NCI-H345 treated with DMSO at 0.1 percent for 48 hours (cell line): ENCODE results near the gene ING3.

ENCODE experiments used
- DNase-seq: peaks from one replicate; lab custom pipeline; 2025; ENCODE audit not compliant: unreplicated experiment; lab: John Stamatoyannopoulos, UW

The ING3 gene

DNA sequence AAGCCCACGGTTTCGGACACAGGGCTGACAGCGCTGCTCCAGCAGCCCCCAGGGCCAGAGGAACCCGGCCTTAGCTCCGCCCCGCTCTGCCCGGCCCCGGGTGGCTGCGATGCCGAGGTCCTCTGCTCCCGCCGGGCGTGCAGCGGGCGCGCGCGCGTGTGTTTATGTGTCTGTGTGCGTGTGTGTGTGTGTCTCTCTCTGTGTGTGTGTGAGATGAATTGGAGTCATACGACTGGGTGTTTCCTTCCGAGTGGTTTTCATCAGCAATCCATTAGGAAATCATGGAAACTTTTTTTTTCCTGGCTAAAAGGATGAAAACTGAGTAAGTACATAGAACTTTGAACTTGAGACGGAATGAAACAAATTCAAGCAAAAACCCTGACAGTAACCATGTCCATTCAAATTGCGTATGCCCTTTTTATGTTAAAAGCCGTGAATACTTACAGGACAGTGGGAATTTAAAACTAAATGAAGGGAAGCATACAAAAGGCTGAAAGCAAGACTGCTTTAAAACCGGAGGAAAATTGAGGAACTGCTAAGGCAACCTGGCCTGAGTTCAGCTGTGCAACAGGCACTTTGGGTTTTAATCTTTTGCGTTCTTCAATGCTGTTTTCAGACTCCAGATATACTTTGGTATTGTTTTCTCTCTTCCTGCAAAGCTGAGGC lies 38.1 kb downstream of the ING3 start, which contains the start of gene CPED1:
Gene CPED1, plus strand, starts transcription at position 121 of the 666 bp plus-strand sequence. CDS start 911 bp downstream, outside the sequence.
- peak; percentile 40 for DNase-seq

DNA sequence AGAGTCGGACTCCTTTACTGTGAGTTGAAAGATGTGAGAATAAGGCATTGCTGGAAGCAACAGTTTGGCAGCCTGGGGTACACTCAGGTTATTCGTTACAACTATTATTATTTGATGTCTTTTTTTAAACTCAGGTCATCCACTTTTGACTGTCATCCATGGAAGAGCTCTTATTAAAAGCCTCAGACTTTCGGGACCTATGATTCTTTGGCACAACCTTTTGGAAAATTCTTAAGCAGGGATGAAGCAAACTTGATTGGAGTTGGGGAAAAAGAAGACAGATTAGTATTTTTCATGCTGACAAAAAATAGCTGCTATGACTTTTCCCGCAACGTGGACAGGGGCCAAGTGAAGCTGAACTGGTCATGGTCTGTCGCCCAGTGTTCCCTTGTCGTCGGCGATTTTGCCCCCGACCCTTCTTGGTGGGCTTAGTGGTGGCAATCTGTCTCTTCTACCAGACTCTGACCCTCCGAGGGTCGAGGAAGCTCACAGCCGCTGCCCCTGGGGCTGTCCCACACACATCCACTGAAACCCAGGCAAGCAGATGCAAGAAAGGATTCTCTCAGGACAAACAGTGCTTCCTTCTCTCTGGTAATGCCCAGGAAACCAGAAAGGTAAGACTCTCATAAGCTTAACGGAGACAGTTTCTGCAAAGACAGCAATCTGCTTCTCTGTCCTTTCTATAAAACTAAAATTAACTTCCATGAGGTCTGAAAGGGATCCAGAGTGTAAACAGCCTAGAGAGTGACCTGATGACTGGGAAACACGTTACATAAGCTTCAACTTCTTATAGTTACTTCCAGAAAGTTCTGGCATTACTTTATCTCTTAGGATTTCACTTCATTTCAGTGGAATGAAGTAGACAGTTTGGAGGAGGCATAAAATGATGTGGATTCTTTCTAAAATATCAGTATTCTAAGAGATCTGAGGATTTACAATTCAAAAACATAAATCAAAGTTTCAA lies 39.0 kb downstream of the ING3 start:
- DNase-seq = no peak

DNA sequence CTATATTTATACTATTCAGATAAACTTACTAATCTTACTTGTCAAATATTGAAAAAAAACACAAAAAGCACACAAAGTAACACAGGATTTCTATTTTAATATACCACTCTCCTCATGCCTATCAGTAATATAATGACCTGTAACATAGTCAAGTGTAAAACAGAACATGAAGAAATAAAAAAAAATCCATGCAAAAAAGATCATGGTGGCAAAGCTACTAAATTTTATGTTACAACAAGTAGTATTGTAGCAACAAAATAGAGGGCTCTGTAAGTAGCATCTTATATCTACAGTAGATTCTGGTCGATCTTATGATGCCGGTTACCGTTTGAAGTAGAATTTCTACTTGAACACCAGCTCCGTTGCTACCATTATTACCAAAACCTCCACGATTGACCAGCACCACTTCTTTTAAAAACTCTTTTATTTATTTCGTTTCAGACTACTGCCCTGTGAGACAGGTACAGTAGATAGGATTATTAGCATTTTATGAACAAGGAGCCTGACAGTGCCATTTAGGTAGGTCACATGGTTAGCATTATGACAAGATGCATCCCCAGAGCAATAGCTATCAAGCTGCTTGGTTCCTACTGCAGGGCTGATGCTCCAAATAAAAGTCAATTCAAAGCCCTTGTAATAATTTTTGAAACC lies 40.0 kb downstream of the ING3 start:
- no peak for DNase-seq

DNA sequence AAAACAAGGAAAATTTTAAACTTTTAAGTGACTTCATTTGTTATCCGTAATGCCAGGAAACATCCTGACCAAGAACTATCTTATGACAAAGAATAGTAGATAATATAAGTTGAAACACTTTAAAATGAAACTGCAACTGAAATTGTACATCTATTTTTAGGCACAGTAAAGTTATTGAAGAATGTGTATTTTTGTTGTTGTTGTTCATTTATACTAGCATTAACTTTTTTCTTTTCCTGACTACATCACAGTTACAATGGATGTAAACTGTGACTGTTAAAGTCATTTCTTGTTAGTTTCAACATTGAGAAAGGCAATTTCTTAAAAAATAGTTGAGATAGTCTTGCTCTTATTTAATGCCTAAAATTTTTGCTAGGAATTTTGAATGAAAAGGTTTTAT lies 40.6 kb downstream of the ING3 start:
- DNase-seq = no peak

DNA sequence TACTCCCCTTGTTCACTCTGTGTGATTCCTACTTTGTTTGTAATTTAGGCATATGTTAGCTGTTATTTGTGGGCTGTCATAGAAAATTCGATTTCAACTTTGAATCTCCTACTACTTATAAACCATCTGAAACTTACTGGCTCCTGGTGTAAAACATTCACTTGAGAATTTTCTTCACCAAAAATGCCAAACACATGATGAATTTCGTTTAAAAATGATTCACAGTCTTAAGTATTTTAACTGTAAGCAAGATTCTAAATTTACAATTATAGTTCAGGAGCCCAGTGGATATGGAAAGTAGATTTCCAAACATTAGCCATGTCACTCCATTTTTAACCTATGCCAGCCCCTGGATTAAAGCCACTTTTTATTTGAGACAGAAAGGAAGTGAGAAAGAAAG lies 41.0 kb downstream of the ING3 start:
- DNase-seq = no peak

DNA sequence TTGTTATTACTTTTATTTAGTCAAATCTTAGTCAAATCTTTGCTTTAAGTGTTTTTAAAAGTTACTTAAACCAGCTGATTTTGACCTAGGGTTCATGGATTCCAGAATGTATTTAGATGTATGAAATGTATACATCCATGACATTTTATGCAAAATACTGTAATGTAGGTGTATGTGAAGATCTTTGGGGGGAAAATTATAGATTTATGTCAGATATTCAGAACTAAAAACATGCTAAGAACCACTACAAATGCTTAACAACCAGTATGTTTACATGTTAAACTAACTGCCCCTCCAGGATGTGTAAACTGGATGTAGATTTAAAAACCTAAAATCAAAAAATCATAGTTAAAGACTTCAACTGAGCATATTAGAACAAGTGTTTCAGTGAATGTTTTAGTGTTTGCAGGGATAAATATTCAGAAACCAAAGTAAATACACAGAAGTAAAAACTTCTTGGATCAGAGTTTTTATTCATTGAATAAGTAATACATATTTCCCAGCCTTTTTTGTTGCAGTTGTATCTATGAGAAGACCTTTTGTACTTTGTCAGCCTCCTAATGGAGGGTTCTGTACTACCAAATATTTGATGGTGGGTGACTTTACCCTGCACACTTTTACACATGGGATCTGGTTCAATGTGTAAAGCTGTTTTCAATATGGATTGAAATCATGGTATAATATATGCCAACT lies 41.8 kb downstream of the ING3 start:
- no peak for DNase-seq

DNA sequence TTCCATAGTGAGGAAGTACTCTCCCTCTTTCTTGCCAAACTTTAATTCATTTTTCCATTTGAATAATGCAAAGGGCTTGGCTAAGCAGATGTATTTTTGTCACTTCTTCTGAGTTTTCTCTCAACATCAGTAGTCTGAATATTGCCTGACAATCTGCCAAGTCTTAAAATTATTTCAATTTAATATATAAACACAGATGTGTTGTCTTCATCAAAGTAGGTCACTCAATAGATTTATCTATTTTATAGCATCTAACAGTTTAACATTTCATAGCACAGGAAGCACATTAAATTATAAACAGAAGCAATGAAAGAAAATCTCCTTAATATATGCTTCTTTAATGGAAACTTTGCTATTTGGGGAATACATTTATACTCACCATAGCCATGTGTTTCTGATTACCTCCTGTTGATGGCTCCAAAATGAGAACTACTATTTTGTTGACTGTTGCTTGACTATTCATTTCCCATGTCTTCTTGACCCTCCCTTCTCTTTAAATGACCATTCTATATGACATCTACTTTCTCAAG lies 42.5 kb downstream of the ING3 start:
- no peak for DNase-seq

DNA sequence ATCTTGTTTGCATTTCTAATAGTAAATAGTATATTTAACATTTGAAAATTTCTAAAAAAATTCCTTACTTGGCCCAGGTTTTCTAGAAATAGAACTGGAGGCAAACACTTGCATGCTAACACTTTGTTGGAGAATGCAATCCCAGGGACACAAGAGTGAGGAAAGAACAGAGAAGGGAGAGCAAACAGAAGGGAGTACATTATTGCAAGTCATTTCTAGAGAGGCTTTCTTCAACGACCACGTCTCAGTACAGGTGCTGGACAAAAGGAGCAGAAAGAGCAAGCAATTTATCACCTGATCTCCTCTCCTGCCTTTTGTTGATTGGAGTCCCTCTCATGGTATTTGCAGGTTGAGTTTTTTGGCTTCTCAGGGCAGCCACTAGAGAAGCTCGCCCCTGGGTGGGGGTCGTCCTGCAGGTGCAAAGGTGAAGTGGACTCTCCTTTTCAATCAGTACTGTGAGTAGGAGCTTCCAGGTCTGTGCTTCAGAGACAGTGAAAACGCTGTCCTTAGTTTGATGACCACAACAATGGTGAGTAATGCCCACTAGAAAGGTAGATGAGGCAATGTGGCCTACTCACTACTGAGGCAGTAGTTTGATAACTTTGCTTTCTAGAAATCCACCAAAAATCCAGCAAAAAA lies 43.1 kb downstream of the ING3 start:
- DNase-seq = no peak

DNA sequence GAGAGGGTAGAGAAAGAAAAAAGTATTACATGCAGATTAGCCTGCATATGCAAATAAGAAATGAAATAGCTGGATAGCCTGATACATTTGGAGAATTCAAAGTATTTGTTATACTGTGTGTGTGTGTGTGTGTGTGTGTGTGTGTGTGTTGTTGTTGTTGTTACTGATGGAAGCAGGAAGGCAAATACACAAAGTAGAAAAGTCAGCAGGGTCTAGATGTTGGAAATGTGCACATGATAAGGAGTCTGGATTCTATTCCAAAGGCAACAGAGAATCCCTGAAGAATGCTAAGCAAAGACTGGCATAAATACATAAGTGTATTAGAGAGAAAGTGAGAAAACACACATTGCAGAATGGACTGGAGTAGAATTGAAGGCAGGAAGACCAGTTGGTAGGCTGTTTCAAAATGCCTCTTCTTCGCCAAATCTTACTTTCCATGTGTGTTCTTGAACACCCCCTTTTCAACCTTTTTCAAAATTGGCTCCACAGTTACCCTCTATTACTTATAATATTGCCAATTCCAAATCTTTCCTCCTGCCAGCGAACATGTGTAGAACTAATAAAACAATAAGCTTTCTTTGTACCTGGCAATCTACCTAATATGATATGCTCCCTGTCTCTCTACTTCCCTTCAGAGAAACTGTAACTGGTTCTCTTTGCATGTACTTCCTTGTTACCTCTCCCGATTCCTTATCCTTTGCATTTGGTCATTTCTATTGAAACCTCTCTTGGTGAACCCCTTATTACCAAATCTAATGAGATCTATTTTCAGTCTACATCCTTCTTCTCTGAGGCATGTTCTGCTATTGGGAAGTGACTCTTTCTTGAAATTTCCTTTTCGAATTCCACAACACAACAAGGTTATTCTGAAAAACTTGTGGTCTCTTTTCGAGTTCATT lies 44.2 kb downstream of the ING3 start:
- DNase-seq = no peak

DNA sequence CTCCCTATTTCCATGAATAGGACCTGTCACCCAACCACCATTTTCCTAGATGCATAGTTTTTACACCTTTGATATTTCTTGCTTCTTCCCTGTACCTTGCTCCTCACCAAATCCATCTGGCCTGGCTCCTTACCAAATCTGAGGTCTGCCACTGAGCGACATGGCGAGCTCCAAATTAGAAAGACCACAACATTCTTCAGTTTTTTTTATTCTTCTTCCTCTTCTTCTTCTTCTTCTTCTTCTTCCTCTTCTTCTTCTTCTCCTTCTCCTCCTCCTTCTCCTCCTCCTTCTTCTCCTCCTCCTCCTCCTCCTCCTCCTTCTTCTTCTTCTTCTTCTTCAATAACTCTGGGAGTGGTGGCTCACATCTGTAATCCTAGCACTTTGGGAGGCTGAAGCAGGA lies 45.1 kb downstream of the ING3 start:
- no peak for DNase-seq

DNA sequence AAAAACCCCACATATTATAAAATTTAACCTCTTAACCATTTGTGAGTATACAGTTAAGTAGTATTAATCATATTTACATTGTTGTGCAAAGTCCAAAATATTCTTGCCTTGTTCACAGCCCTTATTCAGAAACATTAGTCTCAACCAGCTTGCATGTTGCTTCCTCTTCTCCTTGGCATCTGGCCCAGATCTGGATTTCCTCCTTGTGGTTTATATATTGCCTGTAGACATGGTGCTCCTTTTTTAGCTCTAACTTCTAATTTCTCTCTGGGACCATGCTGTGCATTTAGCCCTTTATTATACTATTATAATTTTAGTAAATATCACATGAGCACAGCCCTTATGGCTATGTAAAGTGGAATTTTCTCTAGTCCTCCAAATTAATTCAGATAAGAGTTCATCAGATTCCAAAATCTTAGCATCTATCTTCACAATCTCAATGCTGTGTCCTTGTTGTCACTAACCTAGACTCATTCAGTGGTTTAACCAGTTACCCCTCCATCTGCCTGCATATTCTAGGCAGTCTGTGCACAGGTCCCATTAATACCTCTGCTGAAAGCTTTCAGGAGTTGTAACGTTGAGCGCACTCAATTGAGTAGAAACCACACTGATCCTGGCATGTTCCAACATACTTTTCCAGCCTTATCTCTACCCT lies 45.9 kb downstream of the ING3 start:
- DNase-seq = no peak

DNA sequence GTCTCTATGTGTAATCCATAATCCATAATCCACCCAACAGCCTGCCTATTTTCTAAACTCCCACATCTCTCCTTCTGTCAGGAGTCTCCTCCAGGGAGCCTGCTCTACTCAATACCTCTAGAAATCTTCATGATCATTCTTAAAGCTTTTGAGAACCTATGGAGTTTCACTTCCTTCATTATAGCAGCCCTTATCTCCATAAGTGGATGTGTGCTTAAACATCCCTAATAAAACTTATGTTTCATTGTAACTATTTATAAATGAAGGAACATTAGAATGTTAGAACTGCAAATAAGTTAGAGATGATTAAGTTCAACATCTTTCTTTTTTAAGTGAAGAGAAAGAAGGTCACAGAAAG lies 46.4 kb downstream of the ING3 start:
- no peak for DNase-seq

DNA sequence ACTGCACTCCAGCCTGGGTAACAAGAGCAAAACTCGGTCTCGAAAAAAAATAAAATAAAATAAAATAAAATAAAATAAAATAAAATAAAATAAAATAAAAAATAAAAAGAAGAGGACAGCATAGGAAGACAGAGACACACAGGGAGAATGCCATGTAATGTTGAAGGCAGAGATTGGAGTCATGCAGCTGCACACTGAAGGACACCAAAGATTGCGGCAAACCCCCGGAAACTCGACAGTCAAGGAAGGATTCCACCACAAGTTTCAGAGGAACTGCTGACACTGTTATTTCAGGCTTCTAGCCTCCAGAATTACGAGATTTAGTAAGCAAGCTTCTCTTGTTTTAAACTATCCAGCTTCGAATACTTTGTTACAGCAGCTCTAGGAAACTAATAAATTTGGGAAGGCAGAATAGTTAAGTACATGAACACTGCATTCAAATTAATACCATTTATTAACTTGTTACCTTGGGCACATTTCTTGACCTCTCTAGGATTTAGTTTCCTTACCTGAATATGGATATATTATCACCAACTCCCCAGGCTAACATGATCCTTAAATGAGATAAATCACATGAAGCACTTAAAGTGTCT lies 47.4 kb downstream of the ING3 start:
- DNase-seq = no peak

DNA sequence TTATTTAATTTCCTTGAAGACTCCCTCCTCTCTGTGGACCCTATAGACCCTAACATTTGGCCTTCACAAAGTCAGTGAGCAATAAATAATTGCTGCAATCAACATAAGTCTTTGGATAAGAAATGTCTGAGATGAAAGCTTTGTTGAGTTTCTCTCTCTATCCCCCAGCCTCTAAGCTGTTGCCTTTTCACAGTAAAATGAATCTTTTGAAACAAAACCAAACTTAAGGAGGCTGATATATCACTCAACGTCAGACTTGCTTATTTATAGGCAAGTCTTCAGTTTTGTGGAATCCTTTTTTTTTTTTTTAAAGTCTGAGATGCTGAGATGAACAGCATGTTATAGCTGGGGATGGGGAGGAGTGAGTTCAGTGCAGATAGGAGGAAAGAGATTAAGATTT lies 47.9 kb downstream of the ING3 start:
- DNase-seq = no peak

DNA sequence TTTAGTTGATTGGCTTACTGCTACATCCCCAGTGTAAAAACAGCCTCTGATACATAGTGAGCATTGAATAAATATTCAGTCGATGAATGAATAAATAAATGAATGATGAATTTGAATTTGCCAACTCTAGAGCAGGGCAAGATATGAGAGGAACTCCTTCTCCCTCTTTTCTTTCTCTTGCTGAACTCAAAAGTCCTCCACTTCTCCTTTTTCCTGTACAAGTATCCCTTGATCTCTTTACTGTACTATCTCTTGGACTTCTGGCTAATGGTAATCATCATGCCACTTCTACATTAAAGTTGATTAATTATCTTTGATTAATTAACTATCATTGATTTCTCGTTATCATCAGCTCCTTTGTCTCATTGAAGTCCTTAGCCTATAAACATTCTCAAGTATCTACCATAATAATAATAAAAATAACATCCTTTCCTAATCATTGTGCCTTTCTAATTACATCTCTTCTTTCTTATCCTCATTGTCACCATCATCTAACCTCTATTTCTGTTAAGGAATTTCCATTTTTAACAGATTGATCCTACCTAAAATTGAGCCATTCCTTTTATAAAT lies 48.5 kb downstream of the ING3 start:
- no peak for DNase-seq

DNA sequence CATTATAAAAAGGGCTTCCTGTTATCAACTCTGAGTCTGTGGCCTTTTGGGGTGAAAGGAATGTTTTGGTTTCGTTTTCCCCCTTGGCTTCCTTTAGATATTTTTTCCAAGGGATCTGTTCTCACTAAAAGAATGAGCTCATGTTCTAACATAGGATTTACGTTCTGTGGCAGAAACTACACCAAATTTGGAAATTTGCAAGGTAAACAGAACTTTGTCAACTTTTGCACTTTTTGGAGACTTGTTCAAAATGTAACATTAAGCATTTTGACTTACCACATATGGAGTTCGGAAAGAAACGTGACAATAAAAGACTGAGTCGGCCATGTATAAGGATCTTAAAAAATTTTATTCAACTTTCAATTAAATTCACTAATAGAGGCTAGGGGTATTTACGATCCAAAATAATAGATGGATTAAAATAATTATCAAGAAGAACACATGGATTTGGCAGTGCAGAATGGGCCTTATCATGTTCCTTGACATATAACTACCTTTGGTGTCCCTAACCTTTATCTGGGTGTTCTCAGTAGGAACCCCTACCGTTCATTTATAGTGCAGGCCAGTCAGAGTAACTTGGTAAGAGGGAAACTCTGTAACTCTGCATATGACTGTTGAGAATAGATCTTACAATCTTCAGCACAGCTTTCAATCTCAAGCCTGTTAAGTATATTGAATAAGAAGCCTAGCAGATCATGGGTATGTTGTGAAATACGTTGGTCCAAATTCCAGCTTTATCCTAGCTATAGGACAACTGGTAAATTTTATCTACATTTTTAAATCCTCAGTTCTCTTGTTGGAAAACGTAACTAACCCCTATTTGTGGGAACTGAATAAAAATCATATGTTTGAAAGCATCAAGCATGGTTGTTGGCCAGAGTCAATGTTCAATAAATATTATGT lies 49.8 kb downstream of the ING3 start:
- DNase-seq = no peak

DNA sequence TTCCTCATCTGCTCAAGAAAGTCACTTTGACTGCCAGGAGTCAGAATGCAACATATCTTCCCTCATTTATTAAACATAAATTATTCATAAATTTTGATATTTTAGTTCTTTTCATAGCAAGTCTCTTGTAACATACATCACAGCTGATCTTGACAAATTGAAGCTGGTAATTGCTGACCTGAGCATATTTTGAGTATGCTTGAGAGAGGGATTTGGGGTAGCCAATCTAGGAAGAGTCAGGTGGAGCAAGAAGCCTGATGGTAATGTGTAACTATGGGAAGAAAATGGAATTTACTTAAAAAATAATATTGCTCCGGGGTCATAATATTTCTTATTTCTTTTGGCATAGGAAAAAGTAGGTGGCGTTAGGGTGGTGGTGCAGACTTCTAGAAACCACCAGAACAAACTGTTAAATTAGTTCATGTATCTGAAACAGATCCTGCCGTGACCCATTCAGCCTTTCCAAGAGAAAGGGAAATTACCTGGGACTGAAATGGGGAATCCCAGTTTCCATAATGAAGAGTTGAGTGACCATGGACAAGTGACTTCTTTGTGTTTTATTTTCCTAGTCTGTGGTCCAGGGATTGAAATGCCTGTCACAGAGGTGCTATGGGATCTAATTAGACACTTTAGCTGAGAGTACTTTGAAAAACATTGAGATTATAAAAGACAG lies 50.8 kb downstream of the ING3 start:
- DNase-seq = no peak
